BE2C (cell line): ENCODE results near the gene BPHL.
"Not testable (repeated sequence)": the region's sequence is repeated elsewhere in the genome, so short reads cannot be mapped to it uniquely, and the experiment has no call there.

Source experiments
- DNase-seq: peaks from one replicate; pipeline ENCODE4 v3.0.0-alpha.2; 2020
- H3K27me3 ChIP-seq: fragments of 250-450 bp; sonication (Bioruptor Pico); 2 replicates; pipeline ENCODE4 v1.5.1; 2020; ENCODE audit warnings: mild to moderate bottlenecking
- H3K36me3 ChIP-seq: fragments of 250-450 bp; sonication (Bioruptor Pico); 2 replicates; pipeline ENCODE4 v1.5.1; 2020; ENCODE audit warnings: mild to moderate bottlenecking
- H3K4me1 ChIP-seq: fragments of 250-450 bp; sonication (Bioruptor Pico); 2 replicates; pipeline ENCODE4 v1.5.1; 2020
- H3K4me3 ChIP-seq: 2 replicates; pipeline ENCODE4 v1.5.1; 2011; ENCODE audit warnings: low read depth, low read length
- H3K9me3 ChIP-seq: fragments of 250-450 bp; sonication (Bioruptor Pico); 2 replicates; pipeline ENCODE4 v1.5.1; 2020
- TF ChIP-seq, protein P1 (sequence below): IDR thresholded peaks from 2 replicates; pipeline ENCODE4 v1.5.1; 2012; ENCODE audit warnings: mild to moderate bottlenecking, low read depth, low read length

BPHL gene

DNA sequence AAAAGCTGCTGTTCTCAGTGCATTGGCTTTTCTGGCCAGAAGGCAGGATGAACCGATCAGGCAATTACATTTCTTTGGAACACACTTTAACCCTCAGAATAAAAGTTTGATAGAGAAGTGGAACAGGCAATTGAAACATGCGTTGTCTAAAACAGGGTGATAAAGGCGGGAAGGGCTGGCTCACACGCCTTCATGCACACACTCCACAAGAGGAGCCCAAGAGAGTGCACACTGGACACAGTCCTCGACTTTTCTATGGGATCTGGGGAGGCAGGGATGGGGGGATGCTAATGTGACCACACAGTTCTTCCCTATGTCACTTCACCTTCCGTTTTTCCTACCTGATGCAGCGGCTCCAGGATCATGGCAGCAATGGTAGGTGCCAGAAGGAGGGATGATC is 69.8 kb downstream of the BPHL start:
- H3K9me3 ChIP-seq: no peaks in the 10 kb centered on the region
- H3K4me1 ChIP-seq: peaks cover 3% of the 10 kb centered on the region
- no peak for DNase-seq
- TF ChIP-seq, protein P1, sequence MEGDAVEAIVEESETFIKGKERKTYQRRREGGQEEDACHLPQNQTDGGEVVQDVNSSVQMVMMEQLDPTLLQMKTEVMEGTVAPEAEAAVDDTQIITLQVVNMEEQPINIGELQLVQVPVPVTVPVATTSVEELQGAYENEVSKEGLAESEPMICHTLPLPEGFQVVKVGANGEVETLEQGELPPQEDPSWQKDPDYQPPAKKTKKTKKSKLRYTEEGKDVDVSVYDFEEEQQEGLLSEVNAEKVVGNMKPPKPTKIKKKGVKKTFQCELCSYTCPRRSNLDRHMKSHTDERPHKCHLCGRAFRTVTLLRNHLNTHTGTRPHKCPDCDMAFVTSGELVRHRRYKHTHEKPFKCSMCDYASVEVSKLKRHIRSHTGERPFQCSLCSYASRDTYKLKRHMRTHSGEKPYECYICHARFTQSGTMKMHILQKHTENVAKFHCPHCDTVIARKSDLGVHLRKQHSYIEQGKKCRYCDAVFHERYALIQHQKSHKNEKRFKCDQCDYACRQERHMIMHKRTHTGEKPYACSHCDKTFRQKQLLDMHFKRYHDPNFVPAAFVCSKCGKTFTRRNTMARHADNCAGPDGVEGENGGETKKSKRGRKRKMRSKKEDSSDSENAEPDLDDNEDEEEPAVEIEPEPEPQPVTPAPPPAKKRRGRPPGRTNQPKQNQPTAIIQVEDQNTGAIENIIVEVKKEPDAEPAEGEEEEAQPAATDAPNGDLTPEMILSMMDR: no peak
- no peak overlapping the region for H3K4me3 ChIP-seq
- no peaks in the 10 kb centered on the region for H3K27me3 ChIP-seq
- H3K36me3 ChIP-seq: peaks cover 17% of the 10 kb centered on the region

DNA sequence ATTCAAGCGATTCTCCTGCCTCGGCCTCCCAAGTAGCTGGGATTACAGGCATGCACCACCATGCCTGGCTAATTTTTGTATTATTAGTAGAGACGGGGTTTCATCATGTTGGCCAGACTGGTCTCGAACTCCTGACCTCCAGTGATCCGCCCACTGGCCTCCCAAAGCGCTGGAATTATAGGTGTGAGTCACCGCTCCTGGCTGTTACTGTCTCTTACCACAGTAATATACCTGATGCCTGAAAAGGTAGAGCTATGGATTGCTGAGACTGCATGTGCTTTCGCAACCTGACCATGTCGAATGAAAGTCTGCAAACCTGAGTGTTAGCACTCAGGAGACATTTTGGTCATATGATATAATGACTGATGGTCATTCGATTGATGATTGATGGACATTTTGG is 70.7 kb downstream of the BPHL start:
- H3K4me3 ChIP-seq, DNase-seq, H3K4me1 ChIP-seq: not testable (repeated sequence)

DNA sequence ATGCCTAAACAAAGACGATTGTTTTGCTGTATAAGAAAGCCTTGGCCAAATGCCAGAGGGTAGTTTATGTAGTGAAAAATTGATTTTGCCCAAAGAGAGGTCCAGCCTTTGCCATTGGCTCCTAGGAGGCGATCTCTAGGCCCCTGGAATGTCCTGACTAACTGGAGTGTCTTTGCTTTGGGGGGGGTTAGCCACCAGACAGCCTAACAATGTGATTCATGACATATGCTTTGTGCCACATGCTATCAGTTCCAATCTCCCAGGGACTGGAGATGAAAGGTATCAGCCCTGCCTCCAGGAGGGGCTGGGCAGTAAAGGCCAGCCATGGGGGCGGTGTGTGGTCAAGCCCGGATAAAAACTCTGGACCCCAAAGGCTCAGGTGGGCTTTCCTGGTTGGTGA is 71.5 kb downstream of the BPHL start:
- H3K4me3 ChIP-seq: no peak overlapping the region
- H3K36me3 ChIP-seq: peaks cover 17% of the 10 kb centered on the region
- H3K4me1 ChIP-seq: peaks cover 3% of the 10 kb centered on the region
- no peaks in the 10 kb centered on the region for H3K9me3 ChIP-seq
- DNase-seq: no peak
- TF ChIP-seq, protein P1: no peak
- no peaks in the 10 kb centered on the region for H3K27me3 ChIP-seq

More for the DNA sequence above, 70.7 kb downstream of the BPHL start:
- H3K27me3 ChIP-seq, H3K9me3 ChIP-seq: not testable (repeated sequence)
- H3K36me3 ChIP-seq: peaks cover 17% of the 10 kb centered on the region

DNA sequence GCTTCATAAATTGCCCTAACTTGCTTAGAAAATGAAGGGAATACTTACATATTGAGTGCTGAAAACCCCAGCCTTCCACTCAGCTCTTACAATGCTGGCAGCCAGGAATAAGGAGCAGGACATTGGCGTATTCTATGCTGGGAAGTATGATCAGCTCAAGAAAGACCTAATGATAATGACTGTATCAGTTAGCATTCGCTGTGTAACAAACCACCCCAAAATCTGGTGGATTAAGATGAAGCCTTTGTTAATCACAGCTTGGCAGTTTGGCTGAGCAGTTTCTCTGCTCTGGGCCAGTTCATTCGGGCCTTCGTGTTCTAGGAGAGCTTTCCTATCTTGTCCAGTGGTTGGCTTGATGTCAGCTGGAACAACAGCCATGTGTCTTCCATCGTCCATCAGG is 72.3 kb downstream of the BPHL start:
- no peak overlapping the region for H3K4me3 ChIP-seq
- H3K27me3 ChIP-seq: no peaks in the 10 kb centered on the region
- TF ChIP-seq, protein P1: no peak
- H3K4me1 ChIP-seq: peaks cover 3% of the 10 kb centered on the region
- no peak for DNase-seq
- peaks cover 17% of the 10 kb centered on the region for H3K36me3 ChIP-seq
- H3K9me3 ChIP-seq: no peaks in the 10 kb centered on the region

DNA sequence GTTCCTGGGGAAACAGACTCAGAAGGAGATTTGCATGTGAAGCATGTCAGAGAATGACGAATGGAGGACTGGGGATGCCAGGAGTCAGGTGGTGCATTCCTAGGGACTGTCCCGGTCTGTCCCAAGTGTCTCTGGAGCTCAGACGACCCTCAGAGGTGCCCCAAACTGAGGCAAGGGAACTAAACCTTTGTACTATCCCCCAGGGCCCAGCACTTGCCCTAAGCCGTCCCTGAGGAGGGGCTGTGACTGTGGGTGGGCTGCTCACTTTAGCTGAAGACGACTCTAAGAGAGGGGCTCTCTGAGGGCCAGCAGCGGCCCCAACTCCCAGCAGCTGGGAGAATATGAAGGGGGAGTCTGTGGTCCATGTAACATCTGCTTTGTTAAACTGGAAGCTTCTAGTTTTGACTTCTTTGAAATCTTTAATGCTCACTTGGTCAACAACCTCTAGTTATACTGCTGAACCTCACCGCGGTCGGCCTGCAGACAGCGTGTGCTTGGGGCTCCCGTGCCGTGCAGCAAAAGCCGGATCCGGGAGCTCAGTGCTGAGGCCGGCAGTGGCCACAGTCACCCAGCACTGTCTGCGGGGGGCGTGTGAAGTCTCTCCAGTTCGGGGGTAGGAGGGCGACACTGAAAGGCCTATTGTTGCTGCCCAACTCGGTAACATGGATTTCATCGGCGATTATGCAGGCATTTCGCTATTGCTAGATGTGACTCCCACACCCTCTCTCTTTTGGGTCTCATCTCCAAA is 74.8 kb downstream of the BPHL start:
- DNase-seq: no peak
- H3K27me3 ChIP-seq: no peaks in the 10 kb centered on the region
- TF ChIP-seq, protein P1: no peak

DNA sequence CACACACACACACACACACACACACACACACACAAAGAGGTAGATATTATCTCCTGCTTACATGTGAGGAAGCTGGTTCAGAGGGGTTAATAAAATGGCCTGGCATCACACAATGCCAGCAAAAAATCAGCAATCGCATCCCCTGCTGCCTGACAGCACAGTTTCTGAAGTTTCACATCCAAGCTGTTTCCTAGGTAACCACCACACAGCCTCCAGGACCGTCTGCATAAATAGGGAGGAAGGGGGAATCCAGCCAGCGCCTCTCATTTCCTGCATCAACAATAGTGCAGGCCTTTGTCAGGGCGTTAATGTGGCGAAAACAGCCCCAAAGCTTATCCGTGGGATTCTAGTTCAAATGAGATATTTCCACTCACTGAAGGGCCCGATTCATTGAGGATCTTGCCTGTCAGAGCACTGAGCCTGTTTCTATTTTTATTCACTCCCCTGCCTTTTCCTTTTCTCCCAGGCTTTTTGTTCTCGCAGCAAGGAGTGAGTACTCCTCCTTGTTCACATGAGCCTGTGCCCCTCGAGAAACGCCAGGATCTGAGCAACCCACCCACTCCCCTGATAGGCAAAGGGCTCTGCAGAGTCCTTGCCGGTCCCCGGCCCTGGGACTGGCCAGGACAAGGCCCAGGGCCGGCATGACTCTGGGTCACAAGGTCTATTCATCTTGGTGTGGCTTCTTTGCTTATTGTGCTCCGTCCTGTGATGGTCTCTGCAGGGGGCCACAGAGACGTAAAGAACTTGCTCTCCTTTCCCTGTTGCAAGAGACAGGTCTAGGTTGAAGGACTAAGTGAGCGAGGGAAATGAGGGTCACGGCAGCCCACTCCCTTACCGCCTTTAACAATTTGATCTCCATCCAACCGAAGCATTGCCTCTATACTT is 76.3 kb downstream of the BPHL start:
- Histone ChIP-seq H3K9me3 (no peaks in the 10 kb centered on the region), H3K4me1 (no peaks in the 10 kb centered on the region), H3K27me3 (no peaks in the 10 kb centered on the region), H3K4me3 (peak overlapping the region; percentile 62), H3K36me3 (peaks cover 12% of the 10 kb centered on the region)
- TF ChIP-seq, protein P1: no peak
- peak; percentile 45 for DNase-seq

More for the DNA sequence above, 74.8 kb downstream of the BPHL start:
- Histone ChIP-seq H3K4me3 (no peak overlapping the region), H3K36me3 (peaks cover 17% of the 10 kb centered on the region), H3K9me3 (no peaks in the 10 kb centered on the region), H3K4me1 (no peaks in the 10 kb centered on the region)
